ENCODE measurements around the gene GSTA5.
"Not testable (repeated sequence)": the region's sequence is repeated elsewhere in the genome, so short reads cannot be mapped to it uniquely, and the experiment has no call there.

Gene GSTA5

DNA sequence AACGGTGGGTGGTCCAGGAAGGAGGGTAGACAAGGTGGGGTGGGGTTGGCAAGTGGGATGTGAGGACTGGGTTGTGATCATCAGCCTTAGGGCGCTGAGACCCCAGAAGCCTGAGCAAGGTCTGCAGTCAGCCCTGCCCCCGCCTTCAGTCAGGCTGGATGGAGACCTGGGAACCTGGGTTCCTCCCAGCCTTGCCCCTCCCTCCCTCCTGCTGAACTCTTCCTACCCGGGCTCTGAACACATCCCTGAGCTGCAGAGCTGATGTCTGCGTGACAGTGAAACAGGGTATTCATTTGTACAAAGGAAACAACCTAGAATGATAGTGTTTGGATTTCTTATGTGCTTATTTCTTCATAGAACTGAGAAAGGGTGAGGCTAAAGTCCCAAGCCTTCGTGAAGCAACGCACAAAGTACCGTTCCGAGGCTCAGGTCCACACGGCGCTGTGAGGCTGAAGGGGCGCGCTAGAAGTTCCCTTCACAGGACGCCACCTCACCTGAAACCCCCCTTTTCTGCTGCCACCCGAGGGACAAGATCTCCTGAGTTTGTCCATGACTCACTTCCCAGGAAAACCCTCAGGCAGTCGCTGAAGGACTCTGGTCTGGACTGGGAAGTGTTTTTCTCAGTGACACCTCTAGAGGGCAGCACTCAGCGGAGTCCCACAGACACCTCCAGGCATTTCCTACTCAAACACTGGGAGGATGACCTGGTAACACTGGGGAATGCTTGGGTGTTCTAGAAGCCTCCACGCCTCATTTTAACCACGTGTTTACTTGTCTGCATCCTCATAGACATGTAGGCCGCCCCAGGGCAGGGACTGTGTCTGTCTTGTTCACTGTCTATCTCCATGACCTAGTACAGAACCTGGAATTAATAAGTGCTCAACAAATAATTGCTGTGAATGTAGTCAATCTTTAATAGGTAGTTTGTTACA is 1.2 kb downstream of the GSTA5 start:
- DNase-seq (ENCODE audit: low read depth in 2 of 2, low spot score in 1 of 2): peak in 1 of 2 donors; percentile 33

DNA sequence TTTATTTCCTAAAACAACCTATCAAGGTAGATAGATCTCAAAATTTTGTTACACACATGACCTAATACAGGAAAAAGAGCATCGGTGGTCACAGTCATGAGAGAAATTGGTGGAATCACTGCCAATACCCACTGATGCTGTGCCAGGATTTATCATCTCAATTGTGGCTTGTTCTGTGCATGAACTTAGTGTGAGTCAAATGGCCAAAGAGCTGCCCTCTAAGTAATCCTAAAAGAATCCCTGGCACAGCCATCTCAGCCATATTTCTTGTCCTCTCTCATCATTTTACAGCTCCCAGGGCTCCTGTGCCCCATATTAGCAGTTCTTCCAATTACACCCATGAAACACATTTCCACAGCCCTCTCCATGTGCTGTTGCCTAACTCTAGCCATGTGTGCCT is 6.1 kb downstream of the GSTA5 start:
- no peak for DNase-seq (ENCODE audit: low read depth in 2 of 2, low spot score in 1 of 2)

DNA sequence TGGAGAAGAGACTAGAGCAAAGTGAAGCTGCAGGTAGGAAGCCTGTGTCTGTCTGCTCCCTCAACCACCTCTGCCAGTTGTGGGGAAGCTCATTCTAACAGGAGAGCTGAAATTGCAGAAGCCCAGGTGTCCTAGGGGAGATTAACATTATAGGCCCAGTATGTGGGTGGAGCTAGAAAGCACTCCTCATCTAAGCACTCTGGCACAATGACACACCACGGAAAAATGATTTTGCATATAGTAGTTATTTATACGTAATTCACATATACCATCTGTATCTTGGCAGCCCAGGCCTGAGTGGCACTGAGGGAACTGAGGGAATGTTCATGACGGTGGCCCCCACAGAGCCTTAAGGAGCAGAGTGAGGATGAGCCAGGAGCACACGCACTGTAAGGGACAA is 9.7 kb downstream of the GSTA5 start:
- not testable (repeated sequence) for DNase-seq (ENCODE audit: low read depth in 2 of 2, low spot score in 1 of 2)

DNA sequence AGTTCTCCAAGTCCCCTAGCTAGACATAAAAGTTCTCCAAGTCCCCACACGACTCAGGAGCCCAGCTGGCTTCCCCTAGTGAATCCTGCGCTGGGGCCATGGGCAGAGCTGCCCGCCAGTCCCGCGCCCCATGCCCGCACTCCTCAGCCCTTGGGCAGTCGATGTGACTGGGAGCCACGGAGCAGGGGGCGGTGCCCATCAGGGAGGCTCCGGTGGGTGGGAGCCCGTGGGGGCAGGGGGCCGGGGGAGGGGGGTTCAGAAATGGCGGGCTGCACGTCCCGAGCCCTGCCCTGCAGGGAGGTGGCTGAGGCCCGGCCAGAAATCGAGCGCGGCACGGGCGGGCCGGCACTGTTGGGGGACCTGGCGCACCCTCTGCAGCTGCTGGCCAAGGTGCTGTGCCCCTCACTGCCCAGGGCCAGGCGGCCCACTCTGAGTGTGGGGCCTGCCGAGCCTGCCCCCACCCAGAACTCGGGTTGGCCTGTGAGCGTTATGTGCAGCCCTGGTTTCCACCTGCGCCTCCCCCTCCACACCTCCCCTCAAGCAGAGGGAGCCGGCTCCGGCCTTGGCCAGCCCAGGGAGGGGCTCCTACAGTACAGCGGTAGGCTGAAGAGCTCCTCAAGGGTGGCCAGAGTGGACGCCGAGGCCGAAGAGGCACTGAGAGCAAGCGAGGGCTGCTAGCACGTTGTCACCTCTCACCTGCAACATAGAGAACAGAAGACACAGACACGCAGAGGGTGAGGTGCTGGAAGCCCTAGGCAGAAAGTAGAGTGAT is 11.4 kb downstream of the GSTA5 start:
- no peak for DNase-seq (ENCODE audit: low read depth in 2 of 2, low spot score in 1 of 2)

DNA sequence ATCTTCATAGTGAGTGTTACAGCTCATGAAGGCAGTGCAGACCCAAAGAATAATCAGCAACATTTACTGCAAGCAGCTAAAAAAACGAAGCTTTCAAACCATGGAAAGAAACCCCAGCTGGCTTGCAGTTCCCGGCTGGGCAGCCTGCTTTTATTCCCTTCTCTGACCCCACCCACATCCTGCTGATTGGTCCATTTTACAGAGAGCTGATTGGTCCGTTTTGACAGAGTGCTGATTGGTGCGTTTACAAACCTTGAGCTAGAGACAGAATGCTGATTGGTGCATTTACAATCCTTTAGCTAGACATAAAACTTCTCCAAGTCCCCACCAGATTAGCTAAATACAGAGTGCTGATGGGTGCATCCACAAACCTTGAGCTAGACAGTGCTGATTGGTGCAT is 12.0 kb downstream of the GSTA5 start:
- DNase-seq (ENCODE audit: low read depth in 2 of 2, low spot score in 1 of 2): not testable (repeated sequence)

DNA sequence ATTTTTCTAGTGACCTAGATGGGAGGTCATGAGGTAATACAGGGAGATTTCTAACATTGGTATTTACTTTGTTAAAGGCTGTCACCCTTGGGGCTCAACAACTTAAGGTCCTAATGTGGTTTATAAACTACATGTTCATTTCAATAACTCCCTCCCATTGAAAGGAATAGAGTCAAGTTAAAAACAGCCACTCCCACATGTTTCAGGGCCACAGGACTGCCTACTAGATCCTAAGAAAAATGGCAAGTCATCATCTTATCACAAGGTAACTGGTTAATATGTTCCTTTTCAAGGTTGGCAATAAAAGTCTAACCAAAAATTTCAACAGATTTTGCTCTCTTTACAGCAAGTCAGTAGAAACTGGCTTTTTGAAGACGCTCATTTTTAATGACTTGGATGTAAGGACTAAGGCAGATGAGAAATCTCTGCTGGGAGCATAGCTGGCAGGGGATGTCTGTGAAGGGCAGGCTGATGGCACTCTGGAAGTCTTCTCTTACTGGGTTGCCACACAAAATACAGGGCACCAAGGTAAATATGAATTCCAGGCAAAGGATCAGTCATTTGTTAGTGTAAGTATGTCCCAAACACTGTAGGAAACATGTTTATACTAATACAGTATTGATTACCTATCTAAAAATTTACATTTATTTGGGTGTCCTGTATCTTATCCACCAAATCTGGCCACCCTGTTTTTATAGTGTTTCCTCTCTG is 13.4 kb downstream of the GSTA5 start:
- DNase-seq (ENCODE audit: low read depth in 2 of 2, low spot score in 1 of 2): not testable (repeated sequence)

DNA sequence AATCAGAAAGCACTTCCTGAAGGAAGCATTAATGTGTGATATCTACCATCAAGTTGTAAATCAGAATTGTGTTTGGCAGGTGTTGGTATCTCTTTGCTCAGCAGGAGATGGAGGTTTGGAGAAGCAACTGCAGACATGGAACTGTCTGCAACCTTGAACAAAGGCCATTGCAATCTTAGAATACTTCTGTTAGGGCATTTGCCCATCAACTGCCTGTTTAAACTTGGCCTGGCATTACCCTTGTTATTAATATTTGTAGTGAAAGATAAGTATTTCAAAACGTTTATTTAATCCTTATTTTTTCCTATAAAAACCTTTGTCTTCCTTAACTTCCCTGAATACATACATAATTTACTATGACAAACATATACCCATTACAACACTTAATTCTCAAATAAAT is 14.1 kb downstream of the GSTA5 start:
- DNase-seq (ENCODE audit: low read depth in 2 of 2, low spot score in 1 of 2): no peak

DNA sequence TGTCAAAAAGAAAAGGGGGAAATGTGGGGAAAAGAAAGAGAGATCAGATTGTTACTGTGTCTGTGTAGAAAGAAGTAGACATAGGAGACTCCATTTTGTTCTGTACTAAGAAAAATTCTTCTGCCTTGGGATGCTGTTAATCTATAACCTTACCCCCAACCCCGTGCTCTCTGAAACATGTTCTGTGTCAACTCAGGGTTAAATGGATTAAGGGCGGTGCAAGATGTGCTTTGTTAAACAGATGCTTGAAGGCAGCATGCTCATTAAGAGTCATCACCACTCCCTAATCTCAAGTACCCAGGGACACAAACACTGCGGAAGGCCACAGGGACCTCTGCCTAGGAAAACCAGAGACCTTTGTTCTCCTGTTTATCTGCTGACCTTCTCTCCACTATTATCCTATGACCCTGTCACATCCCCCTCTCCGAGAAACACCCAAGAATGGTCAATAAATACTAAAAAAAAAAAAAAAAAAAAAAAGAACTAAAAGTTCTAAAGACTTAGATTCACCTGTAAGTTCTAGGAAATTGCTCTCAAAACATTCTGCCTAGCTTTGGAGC is 14.6 kb downstream of the GSTA5 start:
- DNase-seq (ENCODE audit: low read depth in 2 of 2, low spot score in 1 of 2): not testable (repeated sequence)

DNA sequence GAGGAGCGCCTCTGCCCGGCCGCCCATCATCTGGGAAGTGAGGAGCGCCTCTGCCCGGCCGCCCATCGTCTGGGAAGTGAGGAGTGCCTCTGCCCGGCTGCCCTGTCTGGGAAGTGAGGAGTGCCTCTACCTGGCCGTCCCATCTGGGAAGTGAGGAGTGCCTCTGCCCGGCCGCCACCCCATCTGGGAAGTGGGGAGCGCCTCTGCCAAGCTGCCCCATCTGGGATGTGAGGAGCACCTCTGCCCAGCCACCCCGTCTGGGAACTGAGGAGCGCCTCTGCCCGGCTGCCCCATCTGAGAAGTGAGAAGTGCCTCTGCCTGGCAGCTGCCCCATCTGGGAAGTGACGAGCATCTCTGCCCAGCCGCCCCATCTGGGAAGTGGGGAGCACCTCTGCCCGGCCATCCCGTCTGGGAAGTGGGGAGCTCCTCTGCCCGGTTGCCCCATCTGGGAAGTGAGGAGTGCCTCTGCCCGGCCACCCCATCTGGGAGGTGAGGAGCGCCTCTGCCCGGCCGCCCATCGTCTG is 15.3 kb downstream of the GSTA5 start:
- not testable (repeated sequence) for DNase-seq (ENCODE audit: low read depth in 2 of 2, low spot score in 1 of 2)

DNA sequence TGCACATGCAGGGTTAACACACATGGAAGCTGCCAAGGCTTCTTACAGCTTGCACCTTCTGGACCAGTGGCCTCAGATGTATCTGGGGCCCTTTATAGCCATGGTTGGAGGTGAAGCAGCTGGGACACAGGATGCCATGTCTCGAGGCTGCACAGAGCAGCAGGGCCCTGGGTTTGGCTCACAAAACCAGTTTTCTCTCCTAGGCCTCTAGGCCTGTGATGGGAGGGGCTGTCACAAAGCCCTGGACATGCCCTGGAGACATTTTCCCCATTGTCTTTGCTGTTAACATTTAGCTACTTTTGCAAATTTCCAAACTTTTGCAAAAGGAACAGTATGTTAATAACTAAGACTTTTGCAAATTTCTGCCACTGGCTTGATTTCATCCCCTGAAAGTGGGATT is 18.8 kb downstream of the GSTA5 start:
- no peak for DNase-seq (ENCODE audit: low read depth in 2 of 2, low spot score in 1 of 2)

DNA sequence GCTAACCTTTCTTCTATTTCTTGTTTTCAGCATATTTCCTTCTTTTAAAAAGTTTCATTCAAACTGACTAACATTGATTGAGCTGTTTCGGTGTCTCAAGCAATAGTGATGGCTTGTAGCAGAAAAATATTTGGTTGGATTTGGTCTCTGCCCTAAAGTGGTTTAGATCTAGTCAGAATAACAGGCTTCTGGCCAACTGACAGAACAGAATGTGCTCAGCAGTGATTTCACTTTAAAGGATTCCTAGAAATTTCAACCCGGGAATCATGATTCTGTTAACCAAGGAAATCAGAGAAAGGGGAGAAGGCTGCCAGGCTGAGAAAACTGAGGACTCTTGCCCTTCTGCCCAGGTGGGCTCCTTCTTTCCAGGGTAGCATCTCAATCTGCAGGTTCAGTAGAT is 20.4 kb downstream of the GSTA5 start:
- no peak for DNase-seq (ENCODE audit: low read depth in 2 of 2, low spot score in 1 of 2)

DNA sequence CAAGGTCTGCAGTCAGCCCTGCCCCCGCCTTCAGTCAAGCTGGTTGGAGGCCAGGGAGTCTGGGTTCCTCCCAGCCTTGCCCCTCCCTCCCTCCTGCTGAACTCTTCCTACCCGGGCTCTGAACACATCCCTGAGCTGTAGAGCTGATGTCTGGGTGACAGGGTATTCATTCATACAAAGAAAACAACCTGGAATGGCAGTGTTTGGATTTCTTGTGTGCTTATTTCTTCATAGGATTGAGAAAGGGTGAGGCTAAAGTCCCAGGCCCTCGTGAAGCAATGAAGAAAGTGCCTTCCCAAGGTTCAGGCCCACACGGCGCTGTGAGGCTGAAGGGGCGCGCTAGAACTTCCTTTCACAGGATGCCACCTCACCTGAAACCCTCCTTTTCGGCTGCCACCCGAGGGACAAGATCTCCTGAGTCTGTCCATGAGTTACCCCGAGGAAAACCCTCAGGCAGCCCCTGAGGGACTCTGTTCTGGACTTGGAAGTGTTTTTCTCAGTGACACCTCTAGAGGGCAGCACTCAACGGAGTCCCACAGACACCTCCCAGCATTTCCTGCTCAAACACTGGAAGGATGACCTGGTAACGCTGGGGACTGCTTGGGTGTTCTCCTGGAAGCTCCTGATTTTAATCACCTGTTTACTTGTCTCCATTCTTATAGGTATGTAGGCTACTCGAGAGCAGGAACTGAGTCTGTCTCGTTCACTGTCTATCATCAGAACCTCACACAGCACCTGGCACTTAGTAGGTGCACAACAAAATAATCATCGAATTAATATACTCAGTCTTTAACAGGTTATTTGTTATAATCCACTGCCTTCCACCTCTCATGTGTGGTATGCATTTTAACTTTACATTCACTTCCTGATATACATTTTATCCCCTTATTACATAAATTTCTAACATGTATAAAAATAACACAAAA is 25.2 kb downstream of the GSTA5 start:
- DNase-seq (ENCODE audit: low read depth in 2 of 2, low spot score in 1 of 2): peak in 1 of 2 donors; percentile 17

DNA sequence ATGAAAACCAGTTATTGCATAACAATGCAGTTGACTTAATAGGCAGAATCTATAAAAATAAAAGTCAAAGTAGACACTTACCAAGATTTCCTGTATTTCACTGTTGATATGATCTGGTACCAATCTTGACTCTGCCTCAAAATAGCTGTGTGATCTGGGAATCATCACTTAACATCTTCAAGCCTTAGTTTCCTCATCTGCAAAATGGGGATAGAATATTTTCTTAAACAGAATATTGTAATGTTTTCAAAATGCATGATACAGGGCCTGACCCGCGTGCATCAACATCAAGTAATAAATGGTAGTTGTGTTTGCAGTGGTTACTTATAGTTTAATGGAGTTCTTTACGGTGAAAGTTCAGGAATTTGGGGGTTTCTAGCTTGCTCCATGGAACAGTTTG is 26.1 kb downstream of the GSTA5 start:
- not testable (repeated sequence) for DNase-seq (ENCODE audit: low read depth in 2 of 2, low spot score in 1 of 2)

DNA sequence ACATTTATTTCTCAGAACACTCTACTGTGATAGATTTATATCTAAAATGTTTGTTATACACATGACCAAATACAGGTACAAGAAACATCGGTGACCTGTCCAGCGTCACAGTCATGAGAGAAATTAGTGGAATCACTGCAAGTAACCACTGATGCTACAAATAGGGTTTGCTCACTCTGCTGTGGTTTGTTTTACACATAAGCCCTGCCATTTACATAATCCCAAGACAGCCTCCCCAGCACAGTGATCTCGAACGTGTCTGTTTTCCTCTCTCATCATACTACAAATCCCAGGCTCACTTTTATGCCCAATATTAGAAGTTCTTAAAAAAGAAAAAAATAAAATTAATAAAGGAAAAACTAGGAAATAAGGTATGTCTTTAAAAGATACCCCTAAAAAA is 30.8 kb downstream of the GSTA5 start:
- not testable (repeated sequence) for DNase-seq (ENCODE audit: low read depth in 2 of 2, low spot score in 1 of 2)

DNA sequence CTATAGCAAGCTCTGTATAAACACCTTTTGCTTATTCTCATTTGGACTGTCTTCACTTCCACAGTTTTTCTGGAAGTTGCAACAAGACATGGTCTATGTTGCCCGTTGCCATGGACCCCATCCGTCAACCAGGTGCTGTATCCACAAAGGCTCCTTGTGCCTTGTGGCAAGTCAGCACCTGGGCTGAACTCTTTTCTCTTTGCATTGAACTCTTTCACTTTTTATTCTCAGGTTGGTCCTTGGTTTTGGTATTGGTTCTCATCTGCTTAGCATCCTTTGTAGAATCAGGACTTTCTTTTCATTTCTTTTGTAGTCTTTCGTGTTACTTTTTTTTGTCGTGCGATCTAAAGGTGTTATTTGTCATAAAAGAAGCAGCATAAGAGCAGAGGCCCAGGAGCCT is 32.0 kb downstream of the GSTA5 start:
- DNase-seq (ENCODE audit: low read depth in 2 of 2, low spot score in 1 of 2): no peak

DNA sequence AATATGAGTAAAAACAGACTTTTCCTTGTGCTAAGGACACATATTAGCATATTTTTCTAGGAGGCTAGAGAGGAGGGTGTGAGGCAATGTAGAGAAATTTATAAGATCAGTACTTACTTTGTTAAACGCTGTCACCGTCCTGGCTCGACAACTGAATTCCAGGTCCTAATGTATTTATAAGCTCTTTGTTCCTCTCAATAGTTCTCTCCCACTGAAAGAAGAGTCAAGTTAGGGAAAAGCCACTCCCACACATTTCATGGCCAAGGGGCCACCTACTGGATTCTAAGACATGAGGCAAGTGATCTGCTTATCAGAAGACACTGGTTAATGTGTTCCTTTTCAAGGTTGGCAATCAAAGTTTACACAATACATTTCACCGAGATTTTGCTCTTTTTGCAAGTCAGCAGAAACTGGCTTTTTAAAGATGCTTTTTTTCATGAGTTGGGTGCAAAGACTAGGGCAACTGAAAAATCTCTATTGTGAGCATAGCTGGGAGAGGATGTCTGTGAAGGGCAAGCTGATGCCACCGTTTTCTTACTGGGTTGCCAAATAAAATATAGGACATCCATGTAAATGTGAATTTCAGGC is 36.9 kb downstream of the GSTA5 start, which contains the start of gene GSTA1:
Gene GSTA1, minus strand, starts transcription at position 149 of the 588 bp plus-strand sequence. CDS start 4,549 bp downstream, outside the sequence.
- not testable (repeated sequence) for DNase-seq (ENCODE audit: low read depth in 2 of 2, low spot score in 1 of 2)

DNA sequence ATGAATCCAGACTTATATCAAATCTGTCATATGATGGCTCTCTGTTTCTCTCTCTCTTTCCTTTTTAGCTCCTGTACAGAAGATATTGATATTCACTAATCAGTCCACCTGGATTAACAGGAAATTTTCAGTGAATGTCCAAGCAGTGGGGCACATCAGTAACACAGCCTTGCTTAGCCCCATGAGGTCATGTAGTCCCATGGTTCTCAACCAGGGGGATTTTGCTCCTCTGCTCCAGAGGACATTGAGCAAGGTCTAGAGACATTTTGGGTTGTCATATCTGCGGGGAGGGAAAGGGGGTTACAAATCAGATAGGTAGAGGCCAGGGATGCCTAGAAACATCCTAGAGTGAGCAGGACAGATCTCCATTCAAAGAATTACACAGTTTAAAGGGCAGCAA is 37.8 kb downstream of the GSTA5 start:
- no peak for DNase-seq (ENCODE audit: low read depth in 2 of 2, low spot score in 1 of 2)

DNA sequence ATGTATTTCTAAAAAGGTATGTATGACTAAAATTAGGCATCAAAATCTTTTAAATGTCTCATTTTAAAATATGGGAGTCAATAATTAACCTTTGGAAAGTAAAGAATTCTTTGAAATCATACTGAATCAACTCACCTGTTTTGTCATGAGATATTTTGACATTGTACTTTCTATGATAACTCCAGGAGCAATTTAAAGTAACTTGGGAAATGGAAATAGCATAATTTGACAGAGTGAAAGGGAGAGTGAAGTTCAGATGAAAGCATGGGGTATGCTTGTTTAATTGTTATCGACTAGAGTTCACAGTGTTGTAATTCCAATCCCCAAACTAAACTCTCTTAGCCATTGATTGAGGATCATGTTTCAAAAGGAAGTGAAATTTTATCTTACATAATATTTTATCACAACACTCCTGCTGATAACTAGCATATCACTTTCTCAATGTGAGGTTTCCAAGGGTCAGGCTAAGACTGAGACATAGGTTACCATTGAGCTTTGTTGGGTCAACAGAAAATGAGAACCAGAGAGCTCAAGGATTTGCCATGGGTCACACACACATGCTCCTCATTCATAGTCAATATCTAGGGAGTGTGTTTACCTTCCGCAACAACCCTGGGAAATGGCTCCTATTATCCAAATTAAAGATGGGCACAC is 39.3 kb downstream of the GSTA5 start:
- no peak for DNase-seq (ENCODE audit: low read depth in 2 of 2, low spot score in 1 of 2)

DNA sequence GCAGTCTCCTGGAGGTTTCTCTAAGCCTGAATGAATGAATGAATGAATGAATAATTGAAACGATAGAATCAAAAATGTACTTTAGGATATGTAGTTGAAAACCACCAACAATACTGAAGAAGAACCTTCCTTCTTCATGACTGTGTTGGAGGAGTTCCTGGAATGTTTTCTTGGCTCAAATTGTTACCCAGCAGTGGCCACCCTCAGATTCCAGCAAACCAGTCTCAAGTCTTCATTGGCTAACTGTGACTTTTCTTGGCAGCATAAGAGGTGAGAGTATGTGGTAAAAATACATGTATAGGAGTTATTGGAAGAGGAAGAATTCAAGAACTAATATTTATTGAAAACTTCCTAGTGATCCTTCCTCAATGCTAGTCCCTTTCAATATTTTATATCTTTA is 41.3 kb downstream of the GSTA5 start:
- not testable (repeated sequence) for DNase-seq (ENCODE audit: low read depth in 2 of 2, low spot score in 1 of 2)

Data from stimulated activated CD8-positive, alpha-beta memory T cell treated with anti-CD3 and anti-CD28 coated beads, Interleukin-4, amount 100 ng/mL, for 1 hour (primary cell).